HCT116 (cell line): ENCODE measurements around the gene ACOT12. TPM values are rescaled to one million over a fixed set of nuclear protein-coding genes. Genes with fewer than 3 reads are reported as not detected.

Source experiments
- ATAC-seq: fragments of 200-7000 bp; cut with Tn5 transposase; 2 replicates; pipeline ENCODE4 v1.9.1; 2020; ENCODE audit warnings: mild to moderate bottlenecking, moderate library complexity
- BruUV-seq: library from RNA; stranded (reverse); fragments of 400-500 nt; replicated peaks from 2 replicates; lab custom pipeline; 2021; lab: Mats Ljungman, UMichigan
- CTCF ChIA-PET: fragments of 300-600 bp; sonication (Branson Sonifier 250); formaldehyde crosslinking; loops from one replicate; lab custom pipeline; 2021; ENCODE audit warnings: antibody characterized with exemption; lab: Charles Lee
- POLR2A ChIA-PET: fragments of 300-600, 350-600 bp; sonication (Branson Sonifier 250); formaldehyde crosslinking; loops from one replicate; lab custom pipeline; 2021; ENCODE audit warnings: antibody characterized with exemption; lab: Charles Lee
- RAD21 ChIA-PET, 2 experiments: fragments of 300-600 bp; sonication (Branson Sonifier 250); formaldehyde crosslinking; loops; one replicate each; lab custom pipeline; 2023; ENCODE audit warnings: low total read pairs in 2 of 2; ENCODE audit not compliant: uncharacterized antibody in 2 of 2, unreplicated experiment in 2 of 2, low non-redundant PET in 1 of 2; lab: Charles Lee
- DNase-seq: peaks from one replicate; pipeline ENCODE4 v3.0.0-alpha.2; 2010; ENCODE audit warnings: low read depth, low spot score
- H2AFZ ChIP-seq: fragments of 200-600 bp; shearing (Covaris generic), sonication (generic); 2 replicates; pipeline ENCODE4 v1.6.1; 2017; ENCODE audit warnings: low read depth, mixed run types, mixed read lengths, antibody characterized with exemption, low read length; ENCODE audit not compliant: poor library complexity, severe bottlenecking
- H3K27ac ChIP-seq: 2 replicates; pipeline ENCODE4 v1.5.1; 2012; ENCODE audit warnings: low read depth, low read length
- H3K27me3 ChIP-seq: fragments of 200-600 bp; sonication (generic); 2 replicates; pipeline ENCODE4 v1.6.1; 2016; ENCODE audit warnings: mixed run types, low read length, mixed read lengths; ENCODE audit not compliant: insufficient read depth
- H3K36me3 ChIP-seq, 2 experiments: fragments of 200-500 bp in 1 of 2; fragments of 200-600 bp in 1 of 2; sonication (Bioruptor generic) in 1 of 2; sonication (generic) in 1 of 2; 2 replicates each; pipeline versions ENCODE4 v1.5.1 to v1.6.1; 2014 to 2016; ENCODE audit warnings: low read length in 2 of 2, inconsistent platforms in 1 of 2, mixed read lengths in 1 of 2, mixed run types in 1 of 2; ENCODE audit not compliant: insufficient read depth in 2 of 2, control insufficient read depth in 1 of 2
- H3K4me1 ChIP-seq, 2 experiments: fragments of 200-600 bp in 1 of 2; sonication (generic) in 1 of 2; 2 replicates each; pipeline versions ENCODE4 v1.5.1 to v1.6.1; 2012 to 2017; ENCODE audit warnings: low read length in 2 of 2, inconsistent platforms in 1 of 2, mild to moderate bottlenecking in 1 of 2, mixed read lengths in 1 of 2, mixed run types in 1 of 2, moderate library complexity in 1 of 2; ENCODE audit not compliant: insufficient read depth in 2 of 2, control insufficient read depth in 1 of 2
- H3K4me2 ChIP-seq: fragments of 200-600 bp; sonication (generic); 2 replicates; pipeline ENCODE4 v1.6.1; 2017; ENCODE audit warnings: mixed run types, low read length, mixed read lengths
- H3K4me3 ChIP-seq, 2 experiments: fragments of 200-600 bp in 1 of 2; sonication (generic) in 1 of 2; replicated peaks in 1 of 2; 2 replicates each; pipeline ENCODE4 v1.5.1; 2011 to 2016; ENCODE audit warnings: low read length in 2 of 2, control low read depth in 1 of 2, low read depth in 1 of 2, mild to moderate bottlenecking in 1 of 2, mixed read lengths in 1 of 2, mixed run types in 1 of 2
- H3K79me2 ChIP-seq: fragments of 200-600 bp; sonication (generic); 2 replicates; pipeline ENCODE4 v1.6.1; 2017; ENCODE audit warnings: mild to moderate bottlenecking, mixed run types, low read length, moderate library complexity, mixed read lengths; ENCODE audit not compliant: insufficient read depth
- H3K9ac ChIP-seq: fragments of 200-600 bp; sonication (generic); 2 replicates; pipeline ENCODE4 v1.6.1; 2016; ENCODE audit warnings: low read length, mixed read lengths
- H3K9me2 ChIP-seq: fragments of 200-600 bp; sonication (generic), shearing (Covaris generic); 2 replicates; pipeline ENCODE4 v1.6.1; 2017; ENCODE audit warnings: mixed run types, mild to moderate bottlenecking, moderate library complexity; ENCODE audit not compliant: insufficient read depth
- H3K9me3 ChIP-seq, 2 experiments: fragments of 200-500 bp in 1 of 2; fragments of 200-600 bp in 1 of 2; sonication (Bioruptor generic) in 1 of 2; sonication (generic) in 1 of 2; 2 replicates each; pipeline ENCODE4 v1.6.1; 2014 to 2017; ENCODE audit warnings: low read length in 2 of 2, mixed read lengths in 2 of 2, inconsistent platforms in 1 of 2, low read depth in 1 of 2, mild to moderate bottlenecking in 1 of 2, mixed run types in 1 of 2, moderate library complexity in 1 of 2; ENCODE audit not compliant: control insufficient read depth in 1 of 2, insufficient read depth in 1 of 2
- H4K20me1 ChIP-seq: fragments of 200-600 bp; sonication (generic), shearing (Covaris generic); 2 replicates; pipeline ENCODE4 v1.6.1; 2017; ENCODE audit warnings: mixed run types, mild to moderate bottlenecking, moderate library complexity; ENCODE audit not compliant: insufficient read depth
- ATF3 ChIP-seq: IDR thresholded peaks from 2 replicates; pipeline ENCODE4 v1.6.1; 2012
- EGR1 ChIP-seq: IDR thresholded peaks from 2 replicates; pipeline ENCODE4 v1.6.1; 2012; ENCODE audit warnings: low read depth
- POLR2AphosphoS5 ChIP-seq: IDR thresholded peaks from 2 replicates; pipeline ENCODE4 v1.6.1; 2011; ENCODE audit warnings: mild to moderate bottlenecking, low read depth, low read length, moderate library complexity
- RAD21 ChIP-seq: IDR thresholded peaks from 2 replicates; pipeline ENCODE4 v1.6.1; 2012; ENCODE audit warnings: low read depth, mild to moderate bottlenecking
- TCF7L2 ChIP-seq: IDR thresholded peaks from 2 replicates; pipeline ENCODE4 v1.7.0; 2011; ENCODE audit warnings: borderline replicate concordance, inconsistent platforms; ENCODE audit not compliant: insufficient read depth, insufficient read length; ENCODE audit errors: extremely low read depth
- YY1 ChIP-seq: IDR thresholded peaks from 2 replicates; pipeline ENCODE4 v1.6.1; 2011; ENCODE audit warnings: low read length, low read depth, moderate library complexity, mild to moderate bottlenecking; ENCODE audit not compliant: insufficient replicate concordance; ENCODE audit errors: extremely low read depth
- ZBTB33 ChIP-seq: IDR thresholded peaks from 2 replicates; pipeline ENCODE4 v1.6.1; 2011; ENCODE audit warnings: mild to moderate bottlenecking, low read length, moderate library complexity; ENCODE audit not compliant: insufficient replicate concordance; ENCODE audit errors: extremely low read depth
- ZNF274 ChIP-seq: fragments of 200-500 bp; sonication (Bioruptor generic); IDR thresholded peaks from 2 replicates; pipeline ENCODE4 v1.6.1; 2014; ENCODE audit warnings: mild to moderate bottlenecking, low read depth, low read length, inconsistent platforms
- intact Hi-C: fragments of 100-400 bp; cut with micrococcal nuclease; formaldehyde crosslinking; loops from 2 replicates; pipeline ENCODE4 v1.10.0; 2022
- total RNA-seq: library from RNA; stranded (reverse); gene quantifications from one replicate; pipeline ENCODE4 v1.2.1, GENCODE V29; 2021; ENCODE audit not compliant: unreplicated experiment

The ACOT12 gene
- total RNA-seq, 1 experiment from 2014 or later = not detected

- H3K27ac ChIP-seq = no peak overlapping the region
- no peak overlapping the region for H3K4me2 ChIP-seq
- no peaks in the 10 kb centered on the region for H3K27me3 ChIP-seq
- no peaks in the 10 kb centered on the region for H3K9me2 ChIP-seq
- peaks cover 0 to 7% of the 10 kb centered on the region in 2 experiments; a peak in 1 of 4 replicates for H3K4me1 ChIP-seq
- ATAC-seq (no peak), DNase-seq (no peak)
- H3K79me2 ChIP-seq = no peaks in the 10 kb centered on the region
- ChIA-PET RAD21 (no interaction called here), POLR2A (no interaction called here), CTCF (no interaction called here)
- H2AFZ ChIP-seq = no peak overlapping the region
- no peaks in the 10 kb centered on the region for H3K36me3 ChIP-seq
- no peaks in the 10 kb centered on the region for H4K20me1 ChIP-seq
- no peaks in the 10 kb centered on the region for H3K9me3 ChIP-seq
- no peak overlapping the region for H3K9ac ChIP-seq
- TF ChIP-seq ATF3 = no peak
- no TSS peak for BruUV-seq
- H3K4me3 ChIP-seq = no peak overlapping the region
- intact Hi-C loops = no loop called here
Observed at GRCh38 chr5:81355291-81356251, 38.4 kb downstream of the ACOT12 start.

GRCh38 chr5:81354093-81354492 is 39.8 kb downstream of the ACOT12 start:
- Histone ChIP-seq H3K36me3 (no peaks in the 10 kb centered on the region), H3K27me3 (no peaks in the 10 kb centered on the region), H3K4me1 (peaks cover 0 to 2% of the 10 kb centered on the region in 2 experiments; a peak in 1 of 4 replicates), H3K4me3 (no peak overlapping the region), H3K9ac (no peak overlapping the region), H2AFZ (no peak overlapping the region), H3K9me3 (no peaks in the 10 kb centered on the region), H3K79me2 (no peaks in the 10 kb centered on the region), H3K9me2 (no peaks in the 10 kb centered on the region), H4K20me1 (no peaks in the 10 kb centered on the region), H3K4me2 (no peak overlapping the region), H3K27ac (no peak overlapping the region)
- DNase-seq = no peak
- BruUV-seq = no TSS peak
- ChIA-PET POLR2A (no interaction called here), CTCF (no interaction called here), RAD21 (no interaction called here)
- ATAC-seq = no peak
- intact Hi-C loops = no loop called here
- no peak for TF ChIP-seq YY1
- no peak for TF ChIP-seq ZBTB33
- TF ChIP-seq EGR1 = no peak
- TF ChIP-seq TCF7L2 = no peak
- TF ChIP-seq ZNF274 = no peak
- no peak for TF ChIP-seq RAD21
- TF ChIP-seq POLR2AphosphoS5 = no peak
- TF ChIP-seq, all 23 proteins: peak for 0
